ENCODE measurements around the gene USP25. TPM values are rescaled to one million over a fixed set of nuclear protein-coding genes. Genes with fewer than 3 reads are reported as not detected.

The USP25 gene
- total and polyA plus RNA-seq, 2 experiments from 2014 or later = 18.7 to 59.5 TPM

- DNase-seq (ENCODE audit: low spot score) = no peak
- peaks cover 34% of the 10 kb centered on the region for H4K20me1 ChIP-seq (ENCODE audit: insufficient read depth, poor library complexity, severe bottlenecking)
- peaks cover 17% of the 10 kb centered on the region for H3K4me1 ChIP-seq (ENCODE audit: insufficient read depth)
Observed at GRCh38 chr21:15751546-15751945, 21.8 kb downstream of the USP25 start.

GRCh38 chr21:15752763-15753407 is 23.1 kb downstream of the USP25 start:
- H3K79me2 ChIP-seq = peaks cover 91% of the 10 kb centered on the region
- WGBS (ENCODE audit: low lambda C conversion rate, missing lambda C conversion rate) = 69% methylated on average over 3 of the region's 3 CpGs

More at GRCh38 chr21:15751546-15751945, 21.8 kb downstream of the USP25 start:
- Histone ChIP-seq H3K79me2 (peaks cover 91% of the 10 kb centered on the region), H3K4me3 (no peak overlapping the region), H3K9me3 (ENCODE audit: low read depth) (no peaks in the 10 kb centered on the region), H3K27ac (no peak overlapping the region), H3K9me2 (replicated peaks; ENCODE audit: insufficient read depth) (no peaks in the 10 kb centered on the region), H3K4me2 (no peak overlapping the region), H3K36me3 (replicated peaks; ENCODE audit: insufficient read depth, low read depth) (no peaks in the 10 kb centered on the region), H2AFZ (no peak overlapping the region), H3K27me3 (no peaks in the 10 kb centered on the region)
- no peak for TF ChIP-seq CTCF (IDR thresholded peaks at IDR 0.05; ENCODE audit: poor library complexity)
- no peak for TF ChIP-seq EZH2phosphoT487 (IDR thresholded peaks at IDR 0.05; ENCODE audit: low read depth, severe bottlenecking, unreplicated experiment)
- TF ChIP-seq EZH2 (IDR thresholded peaks at IDR 0.05; ENCODE audit: borderline replicate concordance) = no peak

GRCh38 chr21:15753741-15754140 is 24.0 kb downstream of the USP25 start:
- Histone ChIP-seq H4K20me1 (ENCODE audit: insufficient read depth, poor library complexity, severe bottlenecking) (peaks cover 28% of the 10 kb centered on the region), H3K4me2 (no peak overlapping the region)

More at GRCh38 chr21:15752763-15753407, 23.1 kb downstream of the USP25 start:
- peaks cover 17% of the 10 kb centered on the region for H3K4me1 ChIP-seq (ENCODE audit: insufficient read depth)
- peaks cover 25% of the 10 kb centered on the region for H4K20me1 ChIP-seq (ENCODE audit: insufficient read depth, poor library complexity, severe bottlenecking)
- H3K4me2 ChIP-seq = no peak overlapping the region
- no peak overlapping the region for H3K27ac ChIP-seq
- TF ChIP-seq EZH2phosphoT487 (IDR thresholded peaks at IDR 0.05; ENCODE audit: low read depth, severe bottlenecking, unreplicated experiment) = no peak
- no peak for TF ChIP-seq CTCF (IDR thresholded peaks at IDR 0.05; ENCODE audit: poor library complexity)
- TF ChIP-seq EZH2 (IDR thresholded peaks at IDR 0.05; ENCODE audit: borderline replicate concordance) = no peak
- H3K4me3 ChIP-seq = no peak overlapping the region
- H3K36me3 ChIP-seq (replicated peaks; ENCODE audit: insufficient read depth, low read depth) = no peaks in the 10 kb centered on the region
- H3K9me2 ChIP-seq (replicated peaks; ENCODE audit: insufficient read depth) = no peaks in the 10 kb centered on the region
- no peaks in the 10 kb centered on the region for H3K9me3 ChIP-seq (ENCODE audit: low read depth)
- no peak for DNase-seq (ENCODE audit: low spot score)
- no peak overlapping the region for H2AFZ ChIP-seq
- H3K27me3 ChIP-seq = no peaks in the 10 kb centered on the region

GRCh38 chr21:15754640-15755039 is 24.9 kb downstream of the USP25 start:
- Histone ChIP-seq H3K4me3 (no peak overlapping the region), H4K20me1 (ENCODE audit: insufficient read depth, poor library complexity, severe bottlenecking) (peaks cover 26% of the 10 kb centered on the region), H3K9me2 (replicated peaks; ENCODE audit: insufficient read depth) (no peaks in the 10 kb centered on the region), H3K4me1 (ENCODE audit: insufficient read depth) (peaks cover 12% of the 10 kb centered on the region), H3K27ac (peak overlapping the region; percentile 21), H3K4me2 (peak overlapping the region; percentile 45), H3K36me3 (replicated peaks; ENCODE audit: insufficient read depth, low read depth) (no peaks in the 10 kb centered on the region), H3K9me3 (ENCODE audit: low read depth) (no peaks in the 10 kb centered on the region), H3K27me3 (no peaks in the 10 kb centered on the region), H3K79me2 (peaks cover 94% of the 10 kb centered on the region), H2AFZ (no peak overlapping the region)
- peak; percentile 25 for DNase-seq (ENCODE audit: low spot score)
- WGBS (ENCODE audit: low lambda C conversion rate, missing lambda C conversion rate) = 71% methylated on average over 1 of the region's 1 CpG
- TF ChIP-seq CTCF (IDR thresholded peaks at IDR 0.05; ENCODE audit: poor library complexity) (no peak), EZH2phosphoT487 (IDR thresholded peaks at IDR 0.05; ENCODE audit: low read depth, severe bottlenecking, unreplicated experiment) (no peak), EZH2 (IDR thresholded peaks at IDR 0.05; ENCODE audit: borderline replicate concordance) (no peak)

More at GRCh38 chr21:15753741-15754140, 24.0 kb downstream of the USP25 start:
- peaks cover 91% of the 10 kb centered on the region for H3K79me2 ChIP-seq
- peaks cover 17% of the 10 kb centered on the region for H3K4me1 ChIP-seq (ENCODE audit: insufficient read depth)
- H3K27ac ChIP-seq = no peak overlapping the region
- no peak for DNase-seq (ENCODE audit: low spot score)
- H3K4me3 ChIP-seq = no peak overlapping the region
- no peaks in the 10 kb centered on the region for H3K36me3 ChIP-seq (replicated peaks; ENCODE audit: insufficient read depth, low read depth)
- H3K9me2 ChIP-seq (replicated peaks; ENCODE audit: insufficient read depth) = no peaks in the 10 kb centered on the region
- WGBS (ENCODE audit: low lambda C conversion rate, missing lambda C conversion rate) = 95% methylated on average over 1 of the region's 1 CpG
- no peak for TF ChIP-seq EZH2 (IDR thresholded peaks at IDR 0.05; ENCODE audit: borderline replicate concordance)
- H3K9me3 ChIP-seq (ENCODE audit: low read depth) = no peaks in the 10 kb centered on the region
- no peaks in the 10 kb centered on the region for H3K27me3 ChIP-seq
- no peak overlapping the region for H2AFZ ChIP-seq

All from hepatocyte (in vitro differentiated cells).